K562 (cell line): Measurements from ENCODE around the gene RALGPS1. TPM values are rescaled to one million over a fixed set of nuclear protein-coding genes. Genes with fewer than 3 reads are reported as not detected.

ENCODE experiments used
- CCAR2 ChIP-seq: fragments of 200-400 bp; formaldehyde crosslinking; IDR thresholded peaks from 2 replicates; pipeline ENCODE4 v1.6.1; 2017; ENCODE audit warnings: mild to moderate bottlenecking, low read depth, low read length
- COPS2 ChIP-seq: fragments of 450-650 bp; conservative IDR thresholded peaks from 2 replicates; pipeline ENCODE4 v1.6.1; 2016; ENCODE audit warnings: mild to moderate bottlenecking, moderate library complexity
- EP300 ChIP-seq: IDR thresholded peaks from 2 replicates; pipeline ENCODE4 v1.6.1; 2012; ENCODE audit warnings: low read length, improper control_type of control experiment
- ETV6 ChIP-seq, 3 experiments: fragments of 150-350 bp in 1 of 3; sonication (generic) in 1 of 3; formaldehyde crosslinking in 1 of 3; IDR thresholded peaks; 2 replicates each; pipeline versions ENCODE4 v1.6.1 to v1.8.0; 2014 to 2022; ENCODE audit warnings: borderline replicate concordance in 2 of 3, low read depth in 2 of 3, antibody characterized with exemption in 1 of 3, low read length in 1 of 3, mild to moderate bottlenecking in 1 of 3, missing genetic modification reagents in 1 of 3
- GABPA ChIP-seq: fragments of 200-800 bp; sonication (Bioruptor generic); conservative IDR thresholded peaks from 2 replicates; pipeline ENCODE4 v1.6.1; 2016; ENCODE audit warnings: low read depth, missing genetic modification characterization, missing compliant biosample characterization
- HNRNPL ChIP-seq: fragments of 200-400 bp; formaldehyde crosslinking; IDR thresholded peaks from 2 replicates; pipeline ENCODE4 v1.6.1; 2017; ENCODE audit warnings: low read depth, mild to moderate bottlenecking, low read length
- KDM1A ChIP-seq, 2 experiments: fragments of 450-650 bp; IDR thresholded peaks; 2 replicates each; pipeline ENCODE4 v1.6.1; 2016; ENCODE audit warnings: mild to moderate bottlenecking in 2 of 2
- LCOR ChIP-seq: sonication (generic); formaldehyde crosslinking; IDR thresholded peaks from 2 replicates; pipeline ENCODE4 v1.8.0; 2022; ENCODE audit warnings: mild to moderate bottlenecking, missing genetic modification reagents
- LEF1 ChIP-seq: fragments of 450-650 bp; IDR thresholded peaks from 2 replicates; pipeline ENCODE4 v1.6.1; 2016; ENCODE audit warnings: mild to moderate bottlenecking
- MXD1 ChIP-seq: fragments of 250-450 bp; sonication (Bioruptor Pico); IDR thresholded peaks from 2 replicates; pipeline ENCODE4 v1.8.0; 2021; ENCODE audit warnings: borderline replicate concordance, mild to moderate bottlenecking, moderate library complexity; ENCODE audit not compliant: poor library complexity, severe bottlenecking
- NRF1 ChIP-seq, 2 experiments: fragments of 450-650 bp; IDR thresholded peaks in 1 of 2; conservative IDR thresholded peaks in 1 of 2; 2 replicates each; pipeline ENCODE4 v1.6.1; 2014; ENCODE audit warnings: mild to moderate bottlenecking in 2 of 2
- PCBP1 ChIP-seq: fragments of 200-400 bp; formaldehyde crosslinking; IDR thresholded peaks from 2 replicates; pipeline ENCODE4 v1.6.1; 2018; ENCODE audit warnings: mild to moderate bottlenecking, low read depth, low read length; ENCODE audit not compliant: poor library complexity, severe bottlenecking
- RUNX1 ChIP-seq: sonication (generic); IDR thresholded peaks from 2 replicates; pipeline ENCODE4 v1.6.1; 2016; ENCODE audit warnings: antibody characterized with exemption, low read depth
- SRSF7 ChIP-seq: fragments of 200-400 bp; formaldehyde crosslinking; optimal IDR thresholded peaks from 2 replicates; pipeline ENCODE3; 2017; ENCODE audit warnings: mild to moderate bottlenecking, low read depth, low read length
- ZNF436 ChIP-seq: fragments of 250-450, 450-650 bp; sonication (Bioruptor Pico); formaldehyde crosslinking; IDR thresholded peaks from 2 replicates; pipeline ENCODE4 v1.7.0; 2020; ENCODE audit warnings: mild to moderate bottlenecking
- polyA plus RNA-seq, 8 experiments: library from polyadenylated mRNA; depleted of rRNA in 4 of 8; stranded (reverse) in 5 of 8; unstranded in 3 of 8; fragments of >200 nt; fragmentation: Nextera tagmentation in 2 of 8; fragmentation: Illumina TruSeq in 1 of 8; extraction: Ambion mirVana in 2 of 8; extraction: Trizol in 1 of 8; gene quantifications; 2 replicates each; pipeline versions ENCODE4 v1.2.1 to v1.2.3, GENCODE V29; 2011 to 2014; ENCODE audit warnings: inconsistent platforms in 1 of 8, missing spikeins in 1 of 8
- total RNA-seq, 7 experiments: library from RNA; depleted of rRNA in 6 of 7; stranded (reverse); fragments of >200 nt in 6 of 7; fragmentation: Illumina TruSeq in 2 of 7; extraction: Trizol in 2 of 7; gene quantifications; 2 replicates each; pipeline versions ENCODE4 v1.2.1 to v1.2.3, GENCODE V29; 2011 to 2021; ENCODE audit warnings: low replicate concordance in 1 of 7
- TF ChIP-seq, protein P1 (sequence below): sonication (generic); formaldehyde crosslinking; IDR thresholded peaks from 2 replicates; pipeline ENCODE4 v1.8.1; 2022; ENCODE audit warnings: missing genetic modification reagents
- TF ChIP-seq, protein P2 (sequence below): fragments of 250-450 bp; sonication (Bioruptor Pico); IDR thresholded peaks from 2 replicates; pipeline ENCODE4 v1.5.0; 2020; ENCODE audit warnings: mild to moderate bottlenecking

RALGPS1 gene
- total and polyA plus RNA-seq, 9 of the 15 experiments (the other 6 are each of a cell fraction or from before 2014, with no cell fraction given), result 0.04 to 2.6 (median 1.5) TPM

DNA sequence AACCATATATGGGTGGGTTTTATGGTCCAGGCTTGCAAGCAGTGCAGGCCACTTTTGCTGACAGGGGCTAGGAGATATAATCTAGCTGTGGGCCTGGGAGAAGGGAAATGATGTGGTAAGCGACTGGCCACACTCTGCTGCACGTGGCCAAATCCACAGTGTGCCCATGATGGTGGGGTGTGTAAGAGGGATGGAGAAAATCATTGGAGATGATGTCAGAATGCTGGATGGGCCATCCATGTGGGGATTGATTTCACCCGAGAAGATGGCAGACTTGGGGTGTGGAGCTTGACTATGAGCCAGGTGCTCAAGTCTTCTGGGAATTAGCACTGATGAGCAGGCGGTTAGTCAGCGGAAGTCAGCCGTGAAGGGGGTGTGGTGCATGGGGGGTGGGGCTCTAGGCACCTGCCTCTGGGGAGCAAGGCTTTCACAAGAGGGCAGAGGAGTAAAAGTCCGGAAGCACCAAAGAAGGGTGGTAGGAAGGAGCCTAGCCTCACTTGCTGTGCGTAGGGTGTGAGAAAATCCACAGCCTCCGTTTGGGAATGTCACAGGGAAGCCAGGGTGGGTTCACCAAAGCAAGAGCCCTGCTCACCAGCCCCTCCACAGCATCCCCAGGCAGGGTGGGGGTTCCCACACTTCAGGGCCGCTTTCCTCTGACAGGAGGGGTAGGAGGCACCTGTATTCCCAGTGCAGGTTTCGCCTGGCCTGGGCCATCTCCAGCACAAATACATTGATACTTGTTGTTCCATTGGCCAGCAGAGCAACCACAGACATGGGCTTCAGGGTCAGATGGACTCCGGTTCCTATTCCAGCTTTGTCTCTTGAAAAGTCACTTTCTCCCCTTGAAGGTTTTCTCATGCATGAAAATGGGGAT lies 252.3 kb downstream of the RALGPS1 start (continued):
- no peak for TF ChIP-seq ZNF436 (CRISPR knock-in tag)
- peak; percentile 47; the same call in 1 of the 2 replicates for TF ChIP-seq EP300
- TF ChIP-seq KDM1A (IDR thresholded peaks at IDR 0.05), result peak in 1 of 2 experiments; percentile 44; a peak in 1 of 4 replicates
- no peak for TF ChIP-seq MXD1 (CRISPR knock-in tag)
- TF ChIP-seq LCOR, result no peak
- peak; percentile 59 for TF ChIP-seq GABPA (tag)
- TF ChIP-seq, protein P1, sequence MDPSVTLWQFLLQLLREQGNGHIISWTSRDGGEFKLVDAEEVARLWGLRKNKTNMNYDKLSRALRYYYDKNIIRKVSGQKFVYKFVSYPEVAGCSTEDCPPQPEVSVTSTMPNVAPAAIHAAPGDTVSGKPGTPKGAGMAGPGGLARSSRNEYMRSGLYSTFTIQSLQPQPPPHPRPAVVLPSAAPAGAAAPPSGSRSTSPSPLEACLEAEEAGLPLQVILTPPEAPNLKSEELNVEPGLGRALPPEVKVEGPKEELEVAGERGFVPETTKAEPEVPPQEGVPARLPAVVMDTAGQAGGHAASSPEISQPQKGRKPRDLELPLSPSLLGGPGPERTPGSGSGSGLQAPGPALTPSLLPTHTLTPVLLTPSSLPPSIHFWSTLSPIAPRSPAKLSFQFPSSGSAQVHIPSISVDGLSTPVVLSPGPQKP (CRISPR knock-in tag), result no peak
- TF ChIP-seq, protein P2, sequence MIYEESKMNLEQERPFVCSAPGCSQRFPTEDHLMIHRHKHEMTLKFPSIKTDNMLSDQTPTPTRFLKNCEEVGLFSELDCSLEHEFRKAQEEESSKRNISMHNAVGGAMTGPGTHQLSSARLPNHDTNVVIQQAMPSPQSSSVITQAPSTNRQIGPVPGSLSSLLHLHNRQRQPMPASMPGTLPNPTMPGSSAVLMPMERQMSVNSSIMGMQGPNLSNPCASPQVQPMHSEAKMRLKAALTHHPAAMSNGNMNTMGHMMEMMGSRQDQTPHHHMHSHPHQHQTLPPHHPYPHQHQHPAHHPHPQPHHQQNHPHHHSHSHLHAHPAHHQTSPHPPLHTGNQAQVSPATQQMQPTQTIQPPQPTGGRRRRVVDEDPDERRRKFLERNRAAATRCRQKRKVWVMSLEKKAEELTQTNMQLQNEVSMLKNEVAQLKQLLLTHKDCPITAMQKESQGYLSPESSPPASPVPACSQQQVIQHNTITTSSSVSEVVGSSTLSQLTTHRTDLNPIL (CRISPR knock-in tag), result no peak
- TF ChIP-seq ETV6 (IDR thresholded peaks at IDR 0.05; ENCODE audit: borderline replicate concordance in 1 of 2, low read depth in 2 of 2, low read length in 1 of 2), result no peak
- TF ChIP-seq ETV6 (CRISPR knock-in tag; IDR thresholded peaks at IDR 0.05; ENCODE audit: borderline replicate concordance), result no peak
- no peak for TF ChIP-seq PCBP1
- peak; percentile 59 to 67 for TF ChIP-seq NRF1 (conservative IDR thresholded peaks at IDR 0.05 in 1 of 2, IDR thresholded peaks at IDR 0.05 in 1 of 2)
- TF ChIP-seq LEF1, result peak; percentile 60; the same call in 1 of the 2 replicates
- no peak for TF ChIP-seq SRSF7
- no peak for TF ChIP-seq COPS2
- no peak for TF ChIP-seq HNRNPL
- TF ChIP-seq CCAR2, result no peak
- no peak for TF ChIP-seq RUNX1
